Uterus (tissue), 4 donors: ENCODE results near the gene EGLN3. TPM values are rescaled to one million over a fixed set of nuclear protein-coding genes. Genes with fewer than 3 reads are reported as not detected.
"Not testable (repeated sequence)": the region's sequence is repeated elsewhere in the genome, so short reads cannot be mapped to it uniquely, and the experiment has no call there.

Experiments
- DNase-seq, 2 donors: peaks; one replicate each; pipeline ENCODE4 v3.0.0-alpha.2; 2019 to 2020
- H3K27ac ChIP-seq, 2 donors: fragments of 200-600 bp; sonication (generic); 1 replicate in 1 of 2; 2 replicates in 1 of 2; pipeline ENCODE4 v1.5.1; 2016 to 2018
- H3K27me3 ChIP-seq, 2 donors: fragments of 200-600 bp; sonication (generic); one replicate each; pipeline ENCODE4 v1.5.1; 2018 to 2019; ENCODE audit warnings: control low read depth in 1 of 2
- H3K36me3 ChIP-seq, 2 donors: fragments of 200-600 bp; sonication (generic); one replicate each; pipeline ENCODE4 v1.5.1; 2019; ENCODE audit warnings: control low read depth in 1 of 2
- H3K4me1 ChIP-seq, 2 donors: fragments of 200-600 bp; sonication (generic); one replicate each; pipeline ENCODE4 v1.5.1; 2018 to 2019; ENCODE audit warnings: control low read depth in 1 of 2
- H3K4me3 ChIP-seq, 2 donors: fragments of 200-600 bp; sonication (generic); 1 replicate in 1 of 2; 2 replicates in 1 of 2; pipeline ENCODE4 v1.5.1; 2018 to 2019; ENCODE audit warnings: mild to moderate bottlenecking in 1 of 2
- H3K9me3 ChIP-seq, 2 donors: fragments of 200-600 bp; sonication (generic); one replicate each; pipeline ENCODE4 v1.5.1; 2019; ENCODE audit warnings: control low read depth in 1 of 2
- POLR2A ChIP-seq, 2 donors: fragments of 450-650 bp; IDR thresholded peaks; one replicate each; pipeline ENCODE4 v1.6.1; 2016; ENCODE audit warnings: antibody characterized with exemption in 2 of 2, mild to moderate bottlenecking in 1 of 2, moderate library complexity in 1 of 2
- intact Hi-C: fragments of 100-400 bp; cut with DNase I; formaldehyde crosslinking; loops from one replicate; pipeline ENCODE4 v1.15.1; 2023; ENCODE audit warnings: low total_unique reads
- total RNA-seq, 4 donors: library from RNA; depleted of rRNA in 3 of 4; stranded (reverse); fragments of >200 nt in 3 of 4; gene quantifications; one replicate each; pipeline versions ENCODE4 v1.1.0 to v1.2.4, GENCODE V29; 2014 to 2023
- TF ChIP-seq, protein P1 (sequence below), 4 experiments: fragments of 200-600 bp in 2 of 4; fragments of 450-650 bp in 2 of 4; sonication (generic) in 2 of 4; IDR thresholded peaks; one replicate each; pipeline ENCODE4 v1.5.1; 2016 to 2019; ENCODE audit warnings: antibody characterized with exemption in 4 of 4, mild to moderate bottlenecking in 2 of 4, moderate library complexity in 1 of 4
- donor health status: DM: yes; HTN: yes; CAD: no.

EGLN3 gene
- total RNA-seq, 4 donors from 2014 or later = 2.6 to 42.7 (median 8.7) TPM

DNA sequence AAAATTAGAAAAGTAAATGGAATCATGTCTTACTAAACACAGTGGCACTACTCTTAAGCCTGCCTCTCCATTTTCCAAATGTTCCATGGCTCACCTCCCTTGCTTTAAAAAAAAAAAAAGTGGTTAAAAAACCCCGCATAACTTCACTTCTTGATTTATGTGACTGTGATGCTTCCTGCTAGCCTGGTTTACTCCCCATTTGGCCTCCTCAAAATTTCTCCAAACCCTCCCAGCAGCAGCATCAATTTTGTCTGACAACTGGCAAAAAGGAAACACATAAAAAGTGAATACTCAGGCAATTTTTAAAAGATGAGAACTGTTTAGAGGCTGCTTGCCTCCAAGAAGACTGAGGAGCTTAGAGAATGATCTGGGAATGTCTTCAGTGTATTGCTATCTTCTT is 17.8 kb upstream of the EGLN3 start:
- peak; percentile 28 to 62 for DNase-seq
- Histone ChIP-seq H3K4me1 (no peaks in the 10 kb centered on the region), H3K27ac (peak overlapping the region; percentile 75 to 80), H3K4me3 (no peak overlapping the region), H3K36me3 (no peaks in the 10 kb centered on the region), H3K9me3 (no peaks in the 10 kb centered on the region), H3K27me3 (no peaks in the 10 kb centered on the region)
- no peak for TF ChIP-seq POLR2A (IDR thresholded peaks at IDR 0.05)
- TF ChIP-seq, protein P1, sequence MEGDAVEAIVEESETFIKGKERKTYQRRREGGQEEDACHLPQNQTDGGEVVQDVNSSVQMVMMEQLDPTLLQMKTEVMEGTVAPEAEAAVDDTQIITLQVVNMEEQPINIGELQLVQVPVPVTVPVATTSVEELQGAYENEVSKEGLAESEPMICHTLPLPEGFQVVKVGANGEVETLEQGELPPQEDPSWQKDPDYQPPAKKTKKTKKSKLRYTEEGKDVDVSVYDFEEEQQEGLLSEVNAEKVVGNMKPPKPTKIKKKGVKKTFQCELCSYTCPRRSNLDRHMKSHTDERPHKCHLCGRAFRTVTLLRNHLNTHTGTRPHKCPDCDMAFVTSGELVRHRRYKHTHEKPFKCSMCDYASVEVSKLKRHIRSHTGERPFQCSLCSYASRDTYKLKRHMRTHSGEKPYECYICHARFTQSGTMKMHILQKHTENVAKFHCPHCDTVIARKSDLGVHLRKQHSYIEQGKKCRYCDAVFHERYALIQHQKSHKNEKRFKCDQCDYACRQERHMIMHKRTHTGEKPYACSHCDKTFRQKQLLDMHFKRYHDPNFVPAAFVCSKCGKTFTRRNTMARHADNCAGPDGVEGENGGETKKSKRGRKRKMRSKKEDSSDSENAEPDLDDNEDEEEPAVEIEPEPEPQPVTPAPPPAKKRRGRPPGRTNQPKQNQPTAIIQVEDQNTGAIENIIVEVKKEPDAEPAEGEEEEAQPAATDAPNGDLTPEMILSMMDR (IDR thresholded peaks at IDR 0.05) = no peak
- intact Hi-C loops = no loop called here

DNA sequence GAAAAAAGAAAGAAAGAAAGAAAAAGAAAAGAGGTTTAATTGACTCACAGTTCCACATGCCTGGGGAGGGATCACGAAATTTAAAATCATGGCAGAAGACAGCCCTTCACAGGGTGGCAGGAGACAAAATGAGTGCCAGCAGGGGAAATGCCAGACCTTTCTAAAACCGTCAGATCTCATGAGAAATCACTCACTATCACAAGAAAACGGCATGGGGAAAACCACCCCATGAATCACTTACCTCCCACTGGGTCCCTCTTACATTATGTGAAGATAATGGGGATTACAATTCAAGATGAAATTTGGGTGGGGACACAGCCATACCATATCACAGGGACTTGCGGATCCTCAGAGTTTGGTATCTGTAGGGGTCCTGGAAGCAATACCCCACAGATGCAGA is 16.3 kb upstream of the EGLN3 start:
- TF ChIP-seq, protein P1 (IDR thresholded peaks at IDR 0.05) = no peak
- no peak for TF ChIP-seq POLR2A (IDR thresholded peaks at IDR 0.05)
- Histone ChIP-seq H3K4me1 (no peaks in the 10 kb centered on the region), H3K4me3 (no peak overlapping the region), H3K27ac (no peak overlapping the region), H3K9me3 (no peaks in the 10 kb centered on the region), H3K36me3 (no peaks in the 10 kb centered on the region), H3K27me3 (no peaks in the 10 kb centered on the region)
- intact Hi-C loops = no loop called here
- no peak for DNase-seq

DNA sequence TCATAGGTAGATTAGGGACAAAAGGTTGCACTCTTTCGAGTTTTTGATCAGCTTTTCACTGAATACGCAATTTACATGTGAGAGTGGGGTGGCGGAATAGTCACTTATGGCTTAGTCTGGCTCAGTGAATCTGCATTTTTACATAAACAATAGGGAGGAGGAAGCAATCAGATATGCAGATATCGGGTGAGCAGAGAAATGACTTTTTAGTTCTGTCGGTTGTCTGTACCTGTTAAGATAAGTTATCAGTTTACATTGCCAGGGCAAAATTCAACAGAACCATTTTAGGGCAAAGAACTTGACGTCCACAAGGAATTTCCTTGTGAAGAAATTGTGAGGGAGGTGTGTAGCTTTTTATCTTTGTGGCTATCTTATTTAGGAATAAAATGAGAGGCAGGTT is 15.4 kb upstream of the EGLN3 start:
- no peak overlapping the region for H3K4me3 ChIP-seq
- no peaks in the 10 kb centered on the region for H3K27me3 ChIP-seq
- H3K9me3 ChIP-seq = no peaks in the 10 kb centered on the region
- intact Hi-C loops = no loop called here
- no peak for DNase-seq
- H3K4me1 ChIP-seq = no peaks in the 10 kb centered on the region
- no peaks in the 10 kb centered on the region for H3K36me3 ChIP-seq
- H3K27ac ChIP-seq = no peak overlapping the region
- no peak for TF ChIP-seq POLR2A (IDR thresholded peaks at IDR 0.05)
- TF ChIP-seq, protein P1 (IDR thresholded peaks at IDR 0.05) = no peak

DNA sequence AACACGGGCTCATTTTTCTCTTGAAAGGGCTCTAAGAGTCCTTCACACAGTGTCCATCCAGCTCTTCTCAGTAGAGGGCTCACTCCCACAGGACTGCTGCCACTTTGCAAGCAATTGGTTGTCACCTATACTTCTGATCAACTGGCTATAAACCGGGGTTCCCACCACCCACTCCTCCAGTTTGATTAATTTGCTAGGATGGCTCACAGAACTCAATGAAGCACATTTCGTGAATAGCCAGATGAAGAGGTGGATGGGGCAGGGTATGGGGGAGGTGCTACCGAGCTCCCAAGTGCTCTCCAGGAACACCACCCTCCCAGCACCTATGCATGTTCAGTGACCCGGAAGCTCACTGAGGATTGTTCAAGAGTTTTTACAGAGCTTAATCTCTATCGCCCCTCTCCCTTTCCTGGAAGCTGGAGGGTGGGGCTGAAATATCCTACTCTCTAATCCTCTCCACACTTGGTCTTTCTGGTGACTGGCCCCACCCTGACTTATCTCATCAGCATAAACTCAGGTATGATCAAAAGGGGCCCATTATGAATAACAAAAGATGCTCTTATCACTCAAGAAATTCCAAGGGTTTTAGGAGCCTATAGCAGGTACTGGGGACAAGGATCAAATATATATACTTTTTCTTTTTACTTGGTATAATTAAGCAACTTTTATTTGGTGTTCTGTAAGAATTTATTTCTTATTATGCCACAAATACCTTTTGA is 13.9 kb upstream of the EGLN3 start:
- TF ChIP-seq, protein P1 (IDR thresholded peaks at IDR 0.05) = no peak
- TF ChIP-seq POLR2A (IDR thresholded peaks at IDR 0.05) = no peak
- Histone ChIP-seq H3K27ac (no peak overlapping the region), H3K27me3 (no peaks in the 10 kb centered on the region), H3K4me3 (no peak overlapping the region), H3K36me3 (no peaks in the 10 kb centered on the region), H3K4me1 (no peaks in the 10 kb centered on the region), H3K9me3 (no peaks in the 10 kb centered on the region)
- intact Hi-C loops = no loop called here
- no peak for DNase-seq

DNA sequence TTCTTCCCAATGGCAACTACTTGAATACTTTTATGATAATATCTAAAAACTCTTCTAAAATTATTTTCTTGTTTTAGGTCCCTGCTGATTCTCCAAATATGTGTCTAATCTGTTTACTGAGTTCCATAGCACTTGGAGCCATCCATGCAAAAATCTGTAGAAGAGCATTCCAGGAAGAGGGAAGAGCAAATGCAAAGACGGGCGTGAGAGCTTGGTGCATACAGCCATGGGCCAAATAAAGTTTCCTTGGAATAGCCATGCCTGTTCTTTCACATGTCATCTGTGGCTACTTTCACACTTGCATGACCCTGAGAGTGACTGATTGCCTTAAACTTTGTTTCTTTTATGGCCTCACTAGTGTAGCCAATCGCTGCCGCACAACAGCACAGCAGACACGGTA is 13.0 kb upstream of the EGLN3 start:
- H3K4me1 ChIP-seq = no peaks in the 10 kb centered on the region
- no peaks in the 10 kb centered on the region for H3K27me3 ChIP-seq
- H3K36me3 ChIP-seq = no peaks in the 10 kb centered on the region
- H3K4me3 ChIP-seq = no peak overlapping the region
- intact Hi-C loops = no loop called here
- H3K27ac ChIP-seq = no peak overlapping the region
- no peak for TF ChIP-seq POLR2A (IDR thresholded peaks at IDR 0.05)
- TF ChIP-seq, protein P1 (IDR thresholded peaks at IDR 0.05) = no peak
- no peak for DNase-seq
- H3K9me3 ChIP-seq = no peaks in the 10 kb centered on the region

DNA sequence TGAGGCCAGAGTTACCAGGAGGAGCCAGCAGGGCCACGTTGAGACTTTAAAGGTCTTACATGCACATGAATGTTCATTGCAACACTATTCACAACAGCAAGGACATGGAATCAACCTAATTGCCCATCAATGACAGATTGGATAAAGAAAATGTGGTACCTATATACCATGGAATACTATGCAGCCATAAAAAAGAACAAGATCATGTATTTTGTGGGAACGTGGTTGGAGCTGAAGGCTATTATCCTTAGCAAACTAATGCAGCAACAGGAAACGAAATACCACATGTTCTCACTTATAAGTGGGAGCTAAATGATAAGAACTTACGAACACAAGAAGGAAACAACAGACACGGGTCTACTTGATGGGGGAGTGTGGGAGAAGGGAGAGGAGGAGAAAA is 11.6 kb upstream of the EGLN3 start:
- H3K27me3 ChIP-seq, intact Hi-C loops, H3K4me1 ChIP-seq, H3K9me3 ChIP-seq, DNase-seq, H3K36me3 ChIP-seq, H3K27ac ChIP-seq, H3K4me3 ChIP-seq: not testable (repeated sequence)
